ENCODE measurements around the gene CALY.

CALY gene

DNA sequence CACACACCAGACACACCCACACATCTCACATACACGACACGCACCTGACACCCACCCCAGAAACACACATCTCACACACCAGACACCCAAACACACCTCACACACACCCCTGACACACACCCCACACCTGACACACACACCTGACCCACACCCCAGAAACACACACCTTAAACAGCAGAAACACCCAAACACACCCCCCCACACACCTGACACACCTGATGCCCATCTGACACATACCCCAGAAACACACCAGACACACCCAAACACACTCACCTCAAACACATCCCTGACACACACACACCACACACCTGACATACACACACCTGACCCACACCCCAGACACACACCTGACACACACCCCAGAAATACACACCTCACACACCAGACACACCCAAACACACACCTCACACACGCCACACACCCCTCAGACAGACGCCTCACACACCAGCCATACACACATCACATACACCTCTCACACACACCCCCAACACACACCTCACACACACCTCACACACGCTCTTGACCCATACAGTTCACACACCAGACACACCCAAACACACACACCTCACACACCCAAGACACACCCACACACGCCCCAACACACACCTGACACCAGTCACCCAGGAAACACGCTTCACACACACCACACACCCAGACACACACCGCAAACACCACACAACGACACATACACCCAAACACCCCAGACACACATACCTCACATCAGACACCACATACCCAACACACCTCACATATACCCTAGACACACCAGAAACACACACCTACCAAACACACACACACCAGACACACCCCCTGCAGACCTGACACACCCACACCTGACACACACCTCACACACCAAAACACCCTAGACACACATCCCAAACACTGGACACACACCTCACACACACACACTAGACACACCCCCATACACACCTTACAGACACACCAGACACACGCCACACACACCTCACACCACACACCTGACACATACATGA is 1.7 kb upstream of the CALY start:
- POLR2A ChIA-PET = no interaction called here
- no peaks in the 10 kb centered on the region for H3K36me3 ChIP-seq (ENCODE audit: control insufficient read depth in 2 of 2, insufficient read depth in 1 of 2, low read length in 2 of 2)
- no peak overlapping the region for H3K27ac ChIP-seq (ENCODE audit: extremely low read depth, low read depth, low read length)
- H3K4me3 ChIP-seq (ENCODE audit: low read depth, low read length) = no peak overlapping the region
- CTCF ChIA-PET = no interaction called here
- H3K9me3 ChIP-seq (ENCODE audit: control insufficient read depth, insufficient read depth, low read depth, low read length) = no peaks in the 10 kb centered on the region
- H3K4me1 ChIP-seq (ENCODE audit: control insufficient read depth, insufficient read depth, low read length) = peaks cover 2% of the 10 kb centered on the region; the same call in 1 of the 2 replicates
- TF ChIP-seq, protein P1, sequence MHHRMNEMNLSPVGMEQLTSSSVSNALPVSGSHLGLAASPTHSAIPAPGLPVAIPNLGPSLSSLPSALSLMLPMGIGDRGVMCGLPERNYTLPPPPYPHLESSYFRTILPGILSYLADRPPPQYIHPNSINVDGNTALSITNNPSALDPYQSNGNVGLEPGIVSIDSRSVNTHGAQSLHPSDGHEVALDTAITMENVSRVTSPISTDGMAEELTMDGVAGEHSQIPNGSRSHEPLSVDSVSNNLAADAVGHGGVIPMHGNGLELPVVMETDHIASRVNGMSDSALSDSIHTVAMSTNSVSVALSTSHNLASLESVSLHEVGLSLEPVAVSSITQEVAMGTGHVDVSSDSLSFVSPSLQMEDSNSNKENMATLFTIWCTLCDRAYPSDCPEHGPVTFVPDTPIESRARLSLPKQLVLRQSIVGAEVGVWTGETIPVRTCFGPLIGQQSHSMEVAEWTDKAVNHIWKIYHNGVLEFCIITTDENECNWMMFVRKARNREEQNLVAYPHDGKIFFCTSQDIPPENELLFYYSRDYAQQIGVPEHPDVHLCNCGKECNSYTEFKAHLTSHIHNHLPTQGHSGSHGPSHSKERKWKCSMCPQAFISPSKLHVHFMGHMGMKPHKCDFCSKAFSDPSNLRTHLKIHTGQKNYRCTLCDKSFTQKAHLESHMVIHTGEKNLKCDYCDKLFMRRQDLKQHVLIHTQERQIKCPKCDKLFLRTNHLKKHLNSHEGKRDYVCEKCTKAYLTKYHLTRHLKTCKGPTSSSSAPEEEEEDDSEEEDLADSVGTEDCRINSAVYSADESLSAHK (tag by site-specific recombination; IDR thresholded peaks at IDR 0.05) = no peak
- TF ChIP-seq ZFHX2 (tag by site-specific recombination; conservative IDR thresholded peaks at IDR 0.05) = peak; percentile 37
- no peak; the same call in none of the 2 replicates for TF ChIP-seq ZNF785 (tag by site-specific recombination; IDR thresholded peaks at IDR 0.05)
- no peak for TF ChIP-seq REPIN1 (tag by site-specific recombination; IDR thresholded peaks at IDR 0.05; ENCODE audit: low read depth)
- TF ChIP-seq KLF1 (tag by site-specific recombination; IDR thresholded peaks at IDR 0.05) = peak; percentile 83
- no peak for TF ChIP-seq ZNF354C (tag by site-specific recombination; IDR thresholded peaks at IDR 0.05; ENCODE audit: borderline replicate concordance, low read depth)
- TF ChIP-seq, protein P2, sequence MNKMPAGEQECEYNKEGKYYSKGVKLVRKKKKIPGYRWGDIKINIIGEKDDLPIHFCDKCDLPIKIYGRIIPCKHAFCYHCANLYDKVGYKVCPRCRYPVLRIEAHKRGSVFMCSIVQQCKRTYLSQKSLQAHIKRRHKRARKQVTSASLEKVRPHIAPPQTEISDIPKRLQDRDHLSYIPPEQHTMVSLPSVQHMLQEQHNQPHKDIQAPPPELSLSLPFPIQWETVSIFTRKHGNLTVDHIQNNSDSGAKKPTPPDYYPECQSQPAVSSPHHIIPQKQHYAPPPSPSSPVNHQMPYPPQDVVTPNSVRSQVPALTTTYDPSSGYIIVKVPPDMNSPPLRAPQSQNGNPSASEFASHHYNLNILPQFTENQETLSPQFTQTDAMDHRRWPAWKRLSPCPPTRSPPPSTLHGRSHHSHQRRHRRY (tag by site-specific recombination; IDR thresholded peaks at IDR 0.05) = 0 out of 2 replicates have a peak, but pooled peaks have one; percentile 28
- TF ChIP-seq, protein P3, sequence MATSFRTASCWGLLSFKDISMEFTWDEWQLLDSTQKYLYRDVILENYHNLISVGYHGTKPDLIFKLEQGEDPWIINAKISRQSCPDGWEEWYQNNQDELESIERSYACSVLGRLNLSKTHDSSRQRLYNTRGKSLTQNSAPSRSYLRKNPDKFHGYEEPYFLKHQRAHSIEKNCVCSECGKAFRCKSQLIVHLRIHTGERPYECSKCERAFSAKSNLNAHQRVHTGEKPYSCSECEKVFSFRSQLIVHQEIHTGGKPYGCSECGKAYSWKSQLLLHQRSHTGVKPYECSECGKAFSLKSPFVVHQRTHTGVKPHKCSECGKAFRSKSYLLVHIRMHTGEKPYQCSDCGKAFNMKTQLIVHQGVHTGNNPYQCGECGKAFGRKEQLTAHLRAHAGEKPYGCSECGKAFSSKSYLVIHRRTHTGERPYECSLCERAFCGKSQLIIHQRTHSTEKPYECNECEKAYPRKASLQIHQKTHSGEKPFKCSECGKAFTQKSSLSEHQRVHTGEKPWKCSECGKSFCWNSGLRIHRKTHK (tag by site-specific recombination; IDR thresholded peaks at IDR 0.05) = 0 out of 2 replicates have a peak, but pooled peaks have one; percentile 12
- TF ChIP-seq SETDB1 (IDR thresholded peaks at IDR 0.05; ENCODE audit: insufficient read length, low read length) = no peak
- TF ChIP-seq KLF9 (tag by site-specific recombination; IDR thresholded peaks at IDR 0.05; ENCODE audit: low read depth) = peak; percentile 95
- TF ChIP-seq ZNF792 (tag by site-specific recombination; IDR thresholded peaks at IDR 0.05) = no peak
- TF ChIP-seq, protein P4, sequence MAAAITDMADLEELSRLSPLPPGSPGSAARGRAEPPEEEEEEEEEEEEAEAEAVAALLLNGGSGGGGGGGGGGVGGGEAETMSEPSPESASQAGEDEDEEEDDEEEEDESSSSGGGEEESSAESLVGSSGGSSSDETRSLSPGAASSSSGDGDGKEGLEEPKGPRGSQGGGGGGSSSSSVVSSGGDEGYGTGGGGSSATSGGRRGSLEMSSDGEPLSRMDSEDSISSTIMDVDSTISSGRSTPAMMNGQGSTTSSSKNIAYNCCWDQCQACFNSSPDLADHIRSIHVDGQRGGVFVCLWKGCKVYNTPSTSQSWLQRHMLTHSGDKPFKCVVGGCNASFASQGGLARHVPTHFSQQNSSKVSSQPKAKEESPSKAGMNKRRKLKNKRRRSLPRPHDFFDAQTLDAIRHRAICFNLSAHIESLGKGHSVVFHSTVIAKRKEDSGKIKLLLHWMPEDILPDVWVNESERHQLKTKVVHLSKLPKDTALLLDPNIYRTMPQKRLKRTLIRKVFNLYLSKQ (tag by site-specific recombination; IDR thresholded peaks at IDR 0.05; ENCODE audit: borderline replicate concordance) = peak; percentile 3; the same call in 1 of the 2 replicates
- TF ChIP-seq ZNF670 (tag by site-specific recombination; IDR thresholded peaks at IDR 0.05; ENCODE audit: low read depth) = 0 out of 2 replicates have a peak, but pooled peaks have one; percentile 58
- 0 out of 2 replicates have a peak, but pooled peaks have one; percentile 9 for TF ChIP-seq ZNF248 (tag by site-specific recombination; IDR thresholded peaks at IDR 0.05)
- no peak for TF ChIP-seq ZNF174 (tag by site-specific recombination; IDR thresholded peaks at IDR 0.05)
- no peak for TF ChIP-seq ZNF157 (tag by site-specific recombination; IDR thresholded peaks at IDR 0.05)
- TF ChIP-seq, protein P5, sequence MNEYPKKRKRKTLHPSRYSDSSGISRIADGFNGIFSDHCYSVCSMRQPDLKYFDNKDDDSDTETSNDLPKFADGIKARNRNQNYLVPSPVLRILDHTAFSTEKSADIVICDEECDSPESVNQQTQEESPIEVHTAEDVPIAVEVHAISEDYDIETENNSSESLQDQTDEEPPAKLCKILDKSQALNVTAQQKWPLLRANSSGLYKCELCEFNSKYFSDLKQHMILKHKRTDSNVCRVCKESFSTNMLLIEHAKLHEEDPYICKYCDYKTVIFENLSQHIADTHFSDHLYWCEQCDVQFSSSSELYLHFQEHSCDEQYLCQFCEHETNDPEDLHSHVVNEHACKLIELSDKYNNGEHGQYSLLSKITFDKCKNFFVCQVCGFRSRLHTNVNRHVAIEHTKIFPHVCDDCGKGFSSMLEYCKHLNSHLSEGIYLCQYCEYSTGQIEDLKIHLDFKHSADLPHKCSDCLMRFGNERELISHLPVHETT (tag by site-specific recombination; IDR thresholded peaks at IDR 0.05) = no peak
- TF ChIP-seq ZNF274 (IDR thresholded peaks at IDR 0.05; ENCODE audit: low read length) = no peak
- TF ChIP-seq ZNF274 (tag by site-specific recombination; IDR thresholded peaks at IDR 0.05; ENCODE audit: borderline replicate concordance) = 0 out of 2 replicates have a peak, but pooled peaks have one; percentile 56
- TF ChIP-seq ZNF239 (tag by site-specific recombination; IDR thresholded peaks at IDR 0.05) = no peak
- TF ChIP-seq ZNF423 (tag by site-specific recombination; IDR thresholded peaks at IDR 0.05) = no peak
- TF ChIP-seq KLF8 (tag by site-specific recombination; IDR thresholded peaks at IDR 0.05) = peak; percentile 93
- TF ChIP-seq, protein P6, sequence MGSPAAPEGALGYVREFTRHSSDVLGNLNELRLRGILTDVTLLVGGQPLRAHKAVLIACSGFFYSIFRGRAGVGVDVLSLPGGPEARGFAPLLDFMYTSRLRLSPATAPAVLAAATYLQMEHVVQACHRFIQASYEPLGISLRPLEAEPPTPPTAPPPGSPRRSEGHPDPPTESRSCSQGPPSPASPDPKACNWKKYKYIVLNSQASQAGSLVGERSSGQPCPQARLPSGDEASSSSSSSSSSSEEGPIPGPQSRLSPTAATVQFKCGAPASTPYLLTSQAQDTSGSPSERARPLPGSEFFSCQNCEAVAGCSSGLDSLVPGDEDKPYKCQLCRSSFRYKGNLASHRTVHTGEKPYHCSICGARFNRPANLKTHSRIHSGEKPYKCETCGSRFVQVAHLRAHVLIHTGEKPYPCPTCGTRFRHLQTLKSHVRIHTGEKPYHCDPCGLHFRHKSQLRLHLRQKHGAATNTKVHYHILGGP (tag by site-specific recombination; IDR thresholded peaks at IDR 0.05) = 0 out of 2 replicates have a peak, but pooled peaks have one; percentile 5
- TF ChIP-seq ZEB2 (tag by site-specific recombination; IDR thresholded peaks at IDR 0.05) = peak; percentile 91
- TF ChIP-seq, protein P7, sequence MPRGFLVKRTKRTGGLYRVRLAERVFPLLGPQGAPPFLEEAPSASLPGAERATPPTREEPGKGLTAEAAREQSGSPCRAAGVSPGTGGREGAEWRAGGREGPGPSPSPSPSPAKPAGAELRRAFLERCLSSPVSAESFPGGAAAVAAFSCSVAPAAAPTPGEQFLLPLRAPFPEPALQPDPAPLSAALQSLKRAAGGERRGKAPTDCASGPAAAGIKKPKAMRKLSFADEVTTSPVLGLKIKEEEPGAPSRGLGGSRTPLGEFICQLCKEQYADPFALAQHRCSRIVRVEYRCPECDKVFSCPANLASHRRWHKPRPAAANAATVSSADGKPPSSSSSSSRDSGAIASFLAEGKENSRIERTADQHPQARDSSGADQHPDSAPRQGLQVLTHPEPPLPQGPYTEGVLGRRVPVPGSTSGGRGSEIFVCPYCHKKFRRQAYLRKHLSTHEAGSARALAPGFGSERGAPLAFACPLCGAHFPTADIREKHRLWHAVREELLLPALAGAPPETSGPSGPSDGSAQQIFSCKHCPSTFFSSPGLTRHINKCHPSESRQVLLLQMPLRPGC (tag by site-specific recombination; IDR thresholded peaks at IDR 0.05) = no peak
